Stimulated activated naive CD4-positive, alpha-beta T cell (primary cell): ENCODE measurements around the gene STAT1.

ENCODE experiments used
- DNase-seq, 6 experiments: peaks; one replicate each; lab custom pipeline; 2025; lab: John Stamatoyannopoulos, UW

STAT1 gene

DNA sequence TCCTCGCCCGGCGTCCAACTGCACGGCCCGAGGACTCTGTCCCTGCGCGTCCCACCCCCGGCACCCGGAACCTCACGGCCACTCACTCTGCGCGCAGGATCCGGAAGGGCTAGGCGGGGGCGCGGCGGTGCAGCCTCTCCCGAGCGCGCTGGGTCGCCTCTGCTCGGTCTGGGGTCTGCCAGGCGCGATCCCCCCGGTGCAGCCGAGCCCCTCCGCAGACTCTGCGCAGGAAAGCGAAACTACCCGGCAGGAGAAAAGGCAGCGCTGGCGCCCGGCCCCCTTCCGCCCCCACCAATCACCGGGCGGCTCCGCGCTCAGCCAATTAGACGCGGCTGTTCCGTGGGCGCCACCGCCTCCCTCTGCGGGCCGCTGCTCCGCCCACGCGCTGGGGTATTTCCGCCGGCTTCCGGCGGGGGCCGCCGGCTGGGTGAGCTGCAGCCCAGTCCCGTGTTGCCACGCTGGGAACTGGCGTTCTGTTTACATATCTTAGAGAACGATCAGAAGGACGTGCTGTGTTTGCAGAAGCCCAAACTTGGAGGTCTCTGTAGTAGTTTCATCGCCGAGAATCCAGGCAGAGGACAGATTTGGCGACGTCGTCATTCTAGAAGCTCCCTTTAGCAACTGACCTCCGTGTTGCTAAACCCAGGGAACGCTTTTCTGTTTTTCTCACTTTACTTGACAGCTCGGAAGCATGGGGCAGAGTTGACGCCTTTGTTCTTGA is at the start of gene STAT1:
STAT1 (minus strand) TSS at position 240 of the 721 bp plus-strand sequence. CDS start 4,168 bp downstream, outside the sequence.
- DNase-seq = peak; percentile 89 to 96 (median 94)

DNA sequence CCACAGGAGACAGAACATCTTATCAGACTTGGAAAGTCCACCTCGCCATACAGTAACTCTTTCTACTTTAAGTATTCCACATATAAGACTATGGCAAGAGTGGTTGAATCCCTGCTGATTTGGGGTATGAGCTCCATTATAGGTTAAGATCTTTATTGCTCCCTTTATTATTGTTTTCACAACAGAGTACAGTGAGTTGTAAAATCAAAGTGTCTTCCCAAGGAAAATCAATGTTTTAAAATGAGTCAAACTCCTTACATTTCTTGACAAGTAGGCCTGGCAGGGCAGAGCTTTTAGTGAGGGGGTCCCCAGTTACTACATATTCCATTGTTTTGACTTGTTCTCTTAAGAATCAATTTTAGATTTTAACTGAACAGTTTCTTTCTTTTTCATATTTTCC is 49.6 kb upstream of the STAT1 start:
- DNase-seq = no peak

DNA sequence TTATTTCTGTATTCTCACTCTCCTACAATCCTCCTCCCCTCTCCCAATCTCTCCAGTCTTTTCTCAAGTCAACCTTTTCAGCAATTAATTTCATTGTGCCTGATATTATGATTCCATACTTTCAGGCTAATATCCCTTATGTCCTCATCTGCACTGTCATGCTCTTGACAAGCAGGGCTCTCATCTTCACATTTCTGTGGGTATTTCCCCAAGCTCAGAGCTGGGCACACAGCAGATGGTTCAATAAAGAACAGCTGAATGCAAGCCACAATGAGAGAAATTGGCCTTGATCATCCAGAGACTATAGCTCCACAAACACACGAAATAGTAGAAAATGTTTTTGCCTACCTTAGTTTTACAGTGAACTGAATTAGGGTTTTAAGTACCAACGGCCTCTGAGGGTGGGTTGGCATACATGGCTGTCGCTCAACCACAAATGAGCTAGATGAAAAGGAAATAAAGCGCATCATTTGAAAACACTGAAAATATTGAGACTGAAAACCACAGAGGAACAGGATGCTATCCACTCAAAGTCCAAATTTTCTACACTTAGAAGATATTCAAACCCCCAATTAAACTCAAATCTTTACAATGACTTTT is 47.5 kb upstream of the STAT1 start:
- DNase-seq = peak in 3 of 6 experiments; percentile 61 to 68 (median 63)

DNA sequence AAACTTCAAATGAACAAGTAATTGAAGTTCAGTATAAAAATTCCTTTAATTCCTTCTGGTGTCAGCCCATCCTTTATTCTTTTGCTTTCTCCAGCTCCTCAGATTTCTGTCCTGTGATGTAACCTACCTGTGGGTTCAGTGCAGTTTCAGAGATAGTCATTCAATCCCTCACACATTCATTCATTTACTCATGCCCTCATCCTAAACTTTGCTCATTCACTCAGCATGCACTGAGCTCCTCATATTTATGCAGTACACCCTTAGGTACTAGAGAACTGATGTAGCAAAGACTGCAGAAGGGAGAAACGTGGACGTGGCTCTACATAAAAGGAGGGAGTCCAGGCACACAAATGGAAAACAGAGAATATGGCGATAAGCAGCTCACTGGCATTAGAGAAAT is 45.3 kb upstream of the STAT1 start:
- no peak for DNase-seq

DNA sequence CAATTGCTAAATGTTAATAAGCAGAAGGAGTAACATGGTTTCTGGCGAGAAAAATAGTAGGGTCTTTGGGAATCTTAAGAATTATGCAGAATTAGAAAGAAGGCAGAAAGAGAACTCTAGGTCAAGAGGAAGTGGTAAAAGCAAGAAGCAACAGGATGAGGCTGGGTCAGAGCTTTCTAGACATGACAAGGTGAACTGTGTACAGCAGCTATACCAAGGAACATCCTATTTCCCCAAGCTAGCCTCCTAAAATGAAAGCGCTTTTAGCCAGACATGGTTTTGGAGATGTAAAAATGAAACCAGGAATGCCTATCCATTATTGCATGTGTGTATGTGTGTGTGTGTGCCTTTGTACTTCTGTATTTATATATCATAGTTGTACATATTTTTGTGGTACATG is 42.3 kb upstream of the STAT1 start:
- peak in 2 of 6 experiments; percentile 13 to 19 for DNase-seq

DNA sequence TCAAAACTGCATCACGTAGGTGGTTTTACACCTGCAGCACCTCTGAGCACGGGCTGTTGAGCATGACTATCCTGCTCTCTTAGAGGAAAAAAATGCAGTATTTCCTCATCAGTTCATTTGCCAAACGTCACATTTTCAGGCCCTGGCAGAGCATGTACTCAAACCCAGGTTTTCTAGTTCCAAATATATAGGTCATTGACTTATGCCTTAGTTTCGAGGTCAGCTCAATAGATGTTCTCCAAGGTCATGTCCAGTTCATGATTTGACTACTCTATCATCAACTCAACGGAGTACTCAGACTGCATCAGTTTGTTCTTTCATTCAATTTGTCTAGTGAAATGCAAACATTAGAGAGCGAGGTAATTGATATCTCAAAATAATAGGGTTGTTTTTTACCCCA is 39.3 kb upstream of the STAT1 start:
- DNase-seq = no peak

DNA sequence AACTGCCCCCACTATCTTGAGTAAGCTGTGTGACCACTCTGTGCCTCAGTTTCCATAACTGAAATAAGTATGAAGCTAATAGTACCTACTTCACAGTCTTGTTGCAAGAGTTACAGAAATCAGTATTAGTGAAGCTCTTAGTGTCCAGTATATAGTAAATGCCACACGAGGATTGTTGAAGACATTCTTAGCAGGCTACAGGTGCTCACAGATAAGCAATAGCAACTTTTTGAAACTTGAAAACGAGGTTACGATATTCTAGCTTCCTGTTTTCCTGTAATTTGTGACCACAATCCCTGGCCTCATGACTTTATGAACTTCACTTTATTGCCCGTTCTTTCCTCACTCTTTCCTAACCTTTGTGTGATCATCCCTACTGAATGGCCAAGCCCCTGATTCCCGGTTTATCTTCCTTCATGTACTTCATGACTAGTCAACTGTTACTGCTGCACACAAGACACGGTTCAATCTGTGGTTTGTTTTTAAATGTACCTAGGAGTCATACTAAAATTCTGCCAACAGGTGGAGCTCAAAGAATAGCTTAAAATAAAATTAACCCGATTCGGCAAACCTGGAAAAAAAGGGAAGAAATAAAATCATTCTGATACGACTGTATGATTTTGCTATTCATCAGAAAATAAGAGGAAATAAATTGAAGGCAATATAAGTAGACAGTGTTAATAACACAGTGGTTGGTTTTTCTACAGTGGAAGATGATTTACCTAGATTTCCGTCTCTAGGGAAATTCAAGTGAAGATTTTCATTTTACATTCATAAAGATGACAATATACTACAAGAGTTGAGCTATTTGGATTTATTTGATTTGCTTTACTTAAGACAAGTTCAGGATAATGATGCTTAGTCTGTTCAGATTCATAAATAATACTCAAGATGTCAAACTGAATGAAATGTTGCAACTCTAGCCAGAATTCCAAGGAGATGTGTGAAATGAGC is 38.1 kb upstream of the STAT1 start:
- DNase-seq = peak in 3 of 6 experiments; percentile 39 to 69 (median 58)

DNA sequence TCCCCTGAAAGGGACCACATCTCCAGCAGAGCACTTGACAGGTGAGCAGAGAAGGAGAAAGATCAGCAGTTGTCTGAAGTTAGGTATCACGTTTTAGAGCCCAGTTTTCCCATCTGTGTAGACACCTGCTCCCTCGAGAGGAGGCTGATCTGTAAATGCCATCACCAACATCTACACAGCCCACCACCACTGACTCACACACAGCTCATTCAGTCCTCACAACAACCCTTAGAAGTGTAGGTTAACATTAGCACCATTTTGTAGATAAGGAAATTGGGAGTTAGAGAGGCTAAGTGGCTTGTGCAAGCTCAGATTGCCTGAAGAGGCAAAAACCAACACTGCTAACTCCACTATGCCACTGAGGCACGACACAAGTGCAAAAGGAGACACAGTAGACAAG is 37.2 kb upstream of the STAT1 start:
- no peak for DNase-seq

DNA sequence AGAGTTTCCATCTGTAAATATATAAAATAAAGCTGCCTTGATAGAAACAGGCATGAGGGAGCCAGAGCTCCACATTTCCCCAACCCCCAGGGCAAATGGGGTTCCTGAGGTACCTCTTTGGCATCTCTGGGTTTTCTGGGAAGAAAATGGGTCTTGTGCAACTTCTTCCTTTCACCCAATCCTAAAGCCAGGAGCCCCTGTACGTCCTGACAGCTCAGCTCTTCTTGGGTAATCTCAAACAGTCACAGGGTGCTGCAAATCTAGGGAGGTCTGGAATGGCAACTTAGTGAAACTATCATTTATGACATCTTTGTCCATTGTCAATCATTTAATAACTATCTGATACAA is 36.6 kb upstream of the STAT1 start:
- DNase-seq = no peak

DNA sequence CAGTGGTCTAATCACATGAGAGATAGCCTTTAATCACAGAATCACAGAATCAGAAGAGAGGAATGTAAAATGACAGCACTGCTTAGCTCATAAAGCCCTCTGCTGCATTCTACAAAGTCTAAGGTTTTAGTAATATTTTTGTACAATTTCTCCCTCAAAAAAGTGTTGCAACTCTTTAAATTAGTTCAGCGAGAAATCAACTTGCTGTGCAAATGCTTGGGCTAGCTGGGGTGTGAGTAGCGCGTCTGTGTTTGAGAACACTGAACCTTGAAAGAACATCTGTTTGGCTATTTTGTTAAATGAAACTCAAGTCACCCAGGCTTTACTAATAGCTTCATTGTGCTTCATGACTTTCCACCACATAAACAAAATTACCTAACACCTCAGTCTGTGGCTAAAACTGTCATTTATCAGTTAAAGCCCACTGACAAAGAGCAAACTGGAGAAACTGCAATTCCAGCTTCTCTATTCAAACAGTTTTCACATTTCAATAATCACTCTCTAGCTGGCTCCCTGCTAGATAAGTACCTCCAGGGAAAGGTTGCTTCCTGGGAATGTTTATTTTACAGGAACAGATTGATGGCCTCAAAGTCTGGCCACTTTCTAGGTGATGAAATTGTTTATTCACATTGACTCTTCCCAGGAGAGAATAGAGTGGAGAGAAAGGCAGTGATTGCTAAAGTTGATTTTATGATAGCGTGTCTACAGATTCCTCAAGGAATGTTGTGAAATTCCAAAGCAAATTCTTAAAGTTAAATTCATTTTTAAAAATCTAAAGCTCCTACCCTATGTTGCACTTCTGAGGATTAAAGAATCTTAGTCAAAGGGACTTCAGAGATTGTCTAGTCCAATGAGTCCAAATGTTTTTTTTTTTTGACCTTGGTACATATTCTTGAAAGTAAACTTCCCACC is 36.0 kb upstream of the STAT1 start:
- DNase-seq = no peak

DNA sequence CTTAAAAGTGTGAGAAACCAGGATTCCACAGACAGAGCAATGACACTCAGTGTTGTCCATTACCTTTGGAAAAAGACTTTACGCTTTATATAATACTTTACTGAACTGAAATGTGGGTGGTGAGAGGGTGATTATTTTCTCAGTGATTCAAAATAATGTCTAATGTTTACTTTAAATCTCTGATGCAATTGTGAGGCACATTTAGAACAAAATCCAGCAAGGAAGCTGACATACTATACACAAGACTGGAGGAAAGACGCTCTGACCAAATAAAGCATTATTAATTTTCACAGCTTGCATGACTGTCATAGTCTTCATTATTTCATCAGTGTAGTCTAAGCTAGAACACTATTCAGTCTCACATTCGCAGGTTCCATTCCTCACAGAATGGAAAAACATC is 34.1 kb upstream of the STAT1 start:
- no peak for DNase-seq

DNA sequence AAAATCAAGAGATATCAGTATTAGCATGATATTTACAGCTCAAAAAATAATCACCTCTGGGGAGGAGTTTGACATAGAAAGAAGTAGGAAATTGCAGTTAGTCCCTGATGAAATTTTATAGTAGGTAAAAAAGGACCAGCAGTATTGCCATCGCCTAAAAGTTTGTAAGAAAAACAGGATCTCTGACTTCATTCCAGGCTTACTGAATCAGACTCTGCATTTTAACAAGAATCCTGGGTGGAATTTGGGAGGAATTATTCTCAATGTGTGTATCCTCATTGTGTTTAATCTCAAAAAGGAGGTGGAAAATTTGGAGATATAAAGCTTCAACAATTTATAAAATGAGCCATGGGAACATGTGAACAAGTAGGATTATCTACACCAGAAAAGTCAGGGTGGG is 31.2 kb upstream of the STAT1 start:
- DNase-seq = no peak

DNA sequence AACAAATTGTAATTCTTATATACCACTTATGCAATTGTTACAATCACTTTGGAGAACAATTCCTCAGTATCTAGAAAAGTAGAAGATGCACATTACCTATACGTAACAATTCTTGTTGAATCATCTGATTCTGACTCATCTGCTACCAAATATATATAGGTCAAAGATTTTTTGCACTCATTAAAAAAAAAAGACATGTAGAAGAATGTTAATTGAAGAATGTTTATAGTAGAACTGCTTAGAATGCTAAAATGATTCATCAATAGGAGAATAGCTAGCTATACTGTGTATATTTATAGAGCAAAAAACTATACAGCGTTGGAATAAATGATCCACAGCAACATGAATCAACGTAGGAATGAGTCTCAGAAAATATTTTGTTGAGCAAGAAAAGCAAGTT is 29.5 kb upstream of the STAT1 start:
- no peak for DNase-seq

DNA sequence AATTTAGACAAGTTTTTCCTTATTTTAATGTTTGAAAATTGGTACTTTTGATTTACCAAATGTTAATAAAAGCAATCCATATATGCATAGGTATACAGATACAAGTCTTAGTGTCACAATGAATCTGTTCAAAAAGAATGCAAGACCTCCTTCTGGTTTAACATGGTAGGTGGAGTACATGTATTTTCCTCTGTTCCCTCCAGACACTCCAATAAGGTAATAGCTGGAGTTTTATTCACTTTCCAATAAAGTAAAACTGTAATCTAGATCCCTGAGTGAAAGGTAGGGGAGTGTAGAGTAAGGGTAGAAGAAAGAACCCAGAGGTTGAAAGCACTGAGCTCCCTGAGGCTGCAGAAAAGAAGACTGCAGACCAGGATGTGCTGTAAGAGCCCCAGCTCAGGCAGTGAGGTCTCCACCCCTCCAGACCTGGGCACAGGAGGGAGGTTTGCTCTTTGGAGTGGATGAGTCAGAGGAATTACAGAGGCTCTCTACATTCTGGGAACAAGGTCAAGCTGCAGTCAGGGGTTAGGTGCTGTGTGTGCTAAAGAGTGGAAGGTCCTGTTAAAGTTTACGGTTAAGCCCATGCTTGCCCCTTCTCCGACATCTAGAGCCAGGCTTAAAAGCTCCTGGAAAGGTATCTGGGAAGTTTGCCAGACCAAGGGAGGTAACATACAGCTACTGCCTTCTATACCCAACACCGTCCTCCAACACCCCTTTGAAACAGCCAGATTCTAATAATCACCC is 27.6 kb upstream of the STAT1 start:
- DNase-seq = no peak

DNA sequence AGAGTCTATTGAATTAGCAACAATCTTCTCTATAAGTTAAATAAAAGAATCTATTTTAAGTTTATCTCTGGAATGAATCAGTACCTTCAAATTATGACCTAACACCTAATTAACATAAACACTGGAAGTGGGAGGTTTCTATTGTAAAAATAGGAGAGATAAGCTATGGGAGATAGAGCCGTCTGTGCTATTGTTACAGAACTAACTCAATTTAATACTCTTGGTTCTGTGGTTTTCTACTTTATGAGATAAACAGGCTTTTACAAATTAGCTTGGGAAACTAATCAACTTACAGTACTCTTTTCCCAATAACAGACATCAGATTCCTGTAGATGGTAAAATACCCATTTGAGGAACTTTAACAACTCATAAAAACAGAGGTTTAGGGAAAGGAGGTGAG is 25.6 kb upstream of the STAT1 start:
- DNase-seq = no peak

DNA sequence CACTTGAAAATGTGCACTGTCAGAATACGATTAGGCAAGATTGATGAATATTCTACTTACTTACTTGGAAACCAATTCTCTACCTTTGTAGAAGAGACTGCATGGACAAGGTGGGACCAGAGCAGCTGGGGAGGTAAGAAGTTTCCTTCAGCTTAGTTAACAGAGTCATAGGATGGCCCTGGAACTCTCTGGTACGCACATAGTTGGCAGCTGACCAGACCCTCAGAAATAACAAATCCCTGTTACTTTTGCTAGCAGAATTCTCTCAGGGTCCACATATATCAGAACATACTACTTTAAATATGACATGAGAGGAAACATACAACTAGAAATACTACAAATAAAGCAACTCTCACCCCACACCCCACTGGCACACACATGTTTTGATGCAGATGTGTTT is 24.8 kb upstream of the STAT1 start:
- no peak for DNase-seq

DNA sequence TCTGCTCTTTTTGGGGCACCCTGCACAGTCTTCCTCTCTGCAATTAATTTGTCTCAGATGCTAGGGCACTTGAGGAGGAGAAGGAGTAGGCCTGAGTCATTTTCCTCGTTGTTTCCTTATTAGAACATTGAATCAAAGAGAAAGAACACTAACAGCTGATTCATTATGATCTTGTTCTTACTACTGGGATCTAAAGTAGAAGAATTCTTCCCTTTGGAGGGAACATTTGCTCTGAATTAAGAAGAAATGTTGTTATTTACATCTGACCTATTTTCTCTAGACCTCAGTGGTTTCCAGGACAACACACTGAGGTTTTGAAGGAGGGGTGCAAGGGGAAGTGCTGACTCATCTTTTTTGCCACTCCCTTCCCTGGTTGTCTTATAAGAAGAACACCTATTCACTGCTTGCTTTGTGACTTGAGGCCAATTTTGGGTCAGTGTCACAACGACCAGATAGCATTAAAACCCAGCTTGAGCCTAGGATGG is 24.3 kb upstream of the STAT1 start:
- no peak for DNase-seq

DNA sequence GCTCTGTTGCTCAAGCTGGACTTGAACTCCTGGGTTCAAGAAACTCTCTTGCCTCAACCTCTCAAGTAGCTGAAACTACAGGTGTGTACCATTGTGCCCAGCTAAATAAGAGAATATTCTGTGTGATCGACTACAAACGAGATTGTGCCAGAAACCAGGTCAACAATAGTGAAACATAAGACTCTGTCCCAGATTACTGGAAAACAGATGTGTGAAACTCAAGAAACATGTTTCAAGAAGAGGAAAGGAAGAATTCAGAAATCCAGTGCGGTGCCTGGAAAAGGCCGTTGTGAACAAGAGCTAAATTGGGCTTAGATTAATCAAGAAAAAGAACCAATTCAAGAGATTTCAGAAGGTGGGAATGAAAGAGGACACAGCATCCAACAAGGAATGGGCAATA is 23.4 kb upstream of the STAT1 start:
- no peak for DNase-seq

DNA sequence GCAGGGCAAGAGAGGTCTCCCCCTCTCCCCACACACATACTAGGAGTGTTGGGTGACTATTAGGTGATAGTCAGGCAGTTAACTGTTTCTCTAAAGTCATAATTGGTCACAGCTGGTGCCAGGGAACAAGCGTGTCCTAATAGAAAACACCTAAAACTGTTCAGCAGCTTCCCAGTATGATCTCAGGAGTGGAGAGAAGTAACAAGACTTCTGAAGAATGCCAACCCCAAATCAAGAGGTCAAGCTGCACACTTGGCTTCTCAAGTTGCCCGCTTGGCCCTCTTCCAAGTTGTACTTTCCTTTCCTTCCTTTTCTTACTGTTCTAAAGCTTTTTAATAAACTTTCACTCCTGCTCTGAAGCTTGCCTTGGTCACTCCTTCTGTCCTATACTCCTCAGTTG is 22.4 kb upstream of the STAT1 start:
- DNase-seq = no peak

DNA sequence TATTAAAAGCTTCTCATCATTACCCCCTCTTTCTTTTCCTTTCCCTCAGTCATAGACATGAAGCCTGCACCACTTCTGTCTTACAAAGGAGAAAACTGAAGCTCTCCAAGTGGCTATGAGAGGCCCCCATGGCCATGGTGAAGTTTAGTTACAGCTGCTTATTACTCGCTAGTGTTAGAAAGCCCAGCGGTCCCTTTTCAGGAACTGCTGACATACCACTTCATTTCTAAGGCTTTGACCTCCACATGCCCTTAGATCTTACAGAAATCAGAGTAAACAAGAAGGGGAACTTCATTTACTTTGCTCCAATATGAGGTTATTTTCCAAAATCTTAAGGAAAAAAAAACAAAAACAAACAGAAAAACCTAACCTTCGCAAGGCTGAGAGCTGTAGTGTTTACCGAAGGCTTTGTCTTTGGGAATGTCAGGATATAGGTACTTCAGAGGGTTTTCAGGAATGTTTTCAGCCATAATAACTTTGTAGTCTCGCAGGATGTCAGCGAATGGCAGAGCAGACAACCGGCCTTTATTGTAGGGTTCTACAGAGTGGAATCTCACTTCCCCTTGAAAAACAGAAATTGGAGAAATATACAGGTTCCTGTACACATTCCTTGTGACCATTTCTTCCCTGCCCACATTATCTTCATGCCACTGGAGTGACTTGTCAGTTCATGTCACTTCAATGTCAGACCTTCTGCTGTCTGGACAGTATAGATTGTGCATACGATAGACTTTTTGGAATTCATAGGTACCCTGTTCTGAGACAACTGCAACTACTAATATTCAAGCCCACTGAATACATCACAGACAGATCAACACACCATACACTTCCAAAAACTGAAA is 18.8 kb upstream of the STAT1 start:
- no peak for DNase-seq
